SHP77 (cell line): ENCODE data around the gene VRK2.
"Not testable (repeated sequence)": the region's sequence is repeated elsewhere in the genome, so short reads cannot be mapped to it uniquely, and the experiment has no call there.

Experiments used
- DNase-seq, 2 experiments: peaks; one replicate each; lab custom pipeline; 2025; lab: John Stamatoyannopoulos, UW

VRK2 gene

GRCh38 chr2:58158481-58158880 is 111.9 kb downstream of the VRK2 start:
- no peak for DNase-seq

- no peak for DNase-seq
Observed at GRCh38 chr2:58163913-58164312, 117.3 kb downstream of the VRK2 start.

- DNase-seq, result not testable (repeated sequence)
Observed at GRCh38 chr2:58168130-58168529, 121.5 kb downstream of the VRK2 start.

DNA sequence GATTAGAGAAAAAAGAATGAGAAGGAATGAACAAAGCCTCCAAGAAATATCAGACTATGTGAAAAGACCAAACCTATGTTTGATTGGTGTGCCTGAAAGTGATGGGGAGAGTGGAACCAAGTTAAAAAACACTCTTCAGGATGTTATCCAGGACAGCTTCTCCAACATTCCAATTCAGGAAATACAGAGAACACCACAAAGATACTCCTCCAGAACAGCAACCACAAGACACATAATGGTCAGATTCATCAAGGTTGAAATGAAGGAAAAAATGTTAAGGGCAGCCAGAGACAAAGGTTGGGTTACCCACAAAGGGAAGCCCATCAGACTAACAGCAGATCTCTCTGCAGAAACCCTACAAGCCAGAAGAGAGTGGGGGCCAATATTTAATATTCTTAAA is 123.2 kb downstream of the VRK2 start:
- not testable (repeated sequence) for DNase-seq

GRCh38 chr2:58170334-58170933 is 123.8 kb downstream of the VRK2 start:
- not testable (repeated sequence) for DNase-seq

DNA sequence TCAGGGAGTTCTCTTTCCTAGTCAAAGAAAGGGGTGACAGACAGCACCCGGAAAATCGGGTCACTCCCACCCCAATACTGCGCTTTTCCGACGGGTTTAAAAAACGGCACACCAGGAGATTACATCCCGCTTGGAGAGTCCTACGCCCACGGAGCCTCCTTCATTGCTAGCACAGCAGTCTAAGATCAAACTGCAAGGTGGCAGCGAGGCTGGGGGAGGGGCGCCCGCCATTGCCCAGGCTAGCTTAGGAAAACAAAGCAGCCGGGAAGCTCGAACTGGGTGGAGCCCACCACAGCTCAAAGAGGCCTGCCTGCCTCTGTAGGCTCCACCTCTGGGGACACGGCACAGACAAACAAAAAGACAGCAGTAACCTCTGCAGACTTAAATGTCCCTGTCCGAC is 125.2 kb downstream of the VRK2 start:
- not testable (repeated sequence) for DNase-seq

DNA sequence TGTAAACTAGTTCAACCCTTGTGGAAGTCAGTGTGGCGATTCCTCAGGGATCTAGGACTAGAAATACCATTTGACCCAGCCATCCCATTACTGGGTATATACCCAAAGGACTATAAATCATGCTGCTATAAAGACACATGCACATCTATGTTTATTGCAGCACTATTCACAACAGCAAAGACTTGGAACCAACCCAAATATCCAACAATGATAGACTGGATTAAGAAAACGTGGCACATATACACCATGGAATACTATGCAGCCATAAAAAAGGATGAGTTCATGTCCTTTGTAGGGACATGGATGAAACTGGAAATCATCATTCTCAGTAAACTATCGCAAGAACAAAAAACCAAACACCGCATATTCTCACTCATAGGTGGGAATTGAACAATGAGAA is 130.6 kb downstream of the VRK2 start:
- DNase-seq, result not testable (repeated sequence)

- not testable (repeated sequence) for DNase-seq
Observed at GRCh38 chr2:58180175-58180574, 133.6 kb downstream of the VRK2 start.

DNA sequence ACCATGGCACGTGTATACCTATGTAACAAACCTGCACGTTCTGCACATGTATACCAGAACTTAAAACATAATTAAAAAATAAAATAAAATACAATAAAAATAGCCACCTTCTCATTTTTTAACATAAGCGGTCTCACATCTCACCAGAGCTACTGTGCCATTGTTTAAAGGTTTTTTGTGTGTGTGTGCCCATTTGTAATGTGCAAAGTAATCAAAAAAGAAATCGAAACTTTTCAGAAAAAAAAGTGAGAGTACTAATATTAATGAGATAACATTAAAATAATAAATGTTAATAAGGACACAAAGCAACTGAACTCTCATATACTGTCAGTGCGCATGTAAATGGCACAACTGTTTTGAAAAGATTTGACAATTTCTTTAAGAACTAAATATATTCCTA is 134.0 kb downstream of the VRK2 start:
- DNase-seq, result no peak

- no peak for DNase-seq
Observed at GRCh38 chr2:58182527-58182926, 135.9 kb downstream of the VRK2 start.

DNA sequence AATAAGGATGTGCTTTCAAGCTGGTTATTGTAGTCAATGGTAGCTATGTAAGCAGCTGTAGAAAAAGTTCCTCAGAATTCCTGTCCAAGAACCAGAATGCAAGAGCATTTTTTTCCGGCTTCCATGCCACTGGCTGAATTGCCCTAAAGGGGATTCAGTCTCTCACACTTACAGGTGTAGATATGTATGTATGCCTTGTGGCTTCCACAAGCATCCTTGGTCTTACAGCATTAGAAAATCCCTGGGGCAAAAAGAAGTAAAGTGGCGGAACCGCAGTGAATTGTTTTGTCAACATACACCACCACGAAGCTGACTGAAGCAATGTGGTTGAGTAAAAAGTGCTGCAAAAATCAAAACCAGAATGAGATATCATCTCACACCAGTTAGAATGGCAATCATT is 139.9 kb downstream of the VRK2 start:
- DNase-seq, result no peak

DNA sequence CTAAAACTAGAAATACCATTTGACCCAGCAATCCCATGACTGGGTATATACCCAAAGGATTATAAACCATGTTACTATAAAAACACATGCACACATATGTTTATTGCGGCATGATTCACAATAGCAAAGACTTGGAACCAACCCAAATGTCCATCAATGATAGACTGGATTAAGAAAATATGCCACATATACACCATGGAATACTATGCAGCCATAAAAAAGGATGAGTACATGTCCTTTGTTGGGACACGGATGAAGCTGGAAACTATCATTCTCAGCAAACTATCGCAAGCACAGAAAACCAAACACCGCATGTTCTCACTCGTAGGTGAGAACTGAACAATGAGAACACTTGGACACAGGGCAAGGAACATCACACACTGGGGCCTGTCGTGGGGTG is 140.4 kb downstream of the VRK2 start:
- DNase-seq, result not testable (repeated sequence)

GRCh38 chr2:58194458-58194857 is 147.9 kb downstream of the VRK2 start:
- DNase-seq, result peak; percentile 69 to 86

- DNase-seq, result no peak
Observed at GRCh38 chr2:58195662-58196061, 149.1 kb downstream of the VRK2 start.

DNA sequence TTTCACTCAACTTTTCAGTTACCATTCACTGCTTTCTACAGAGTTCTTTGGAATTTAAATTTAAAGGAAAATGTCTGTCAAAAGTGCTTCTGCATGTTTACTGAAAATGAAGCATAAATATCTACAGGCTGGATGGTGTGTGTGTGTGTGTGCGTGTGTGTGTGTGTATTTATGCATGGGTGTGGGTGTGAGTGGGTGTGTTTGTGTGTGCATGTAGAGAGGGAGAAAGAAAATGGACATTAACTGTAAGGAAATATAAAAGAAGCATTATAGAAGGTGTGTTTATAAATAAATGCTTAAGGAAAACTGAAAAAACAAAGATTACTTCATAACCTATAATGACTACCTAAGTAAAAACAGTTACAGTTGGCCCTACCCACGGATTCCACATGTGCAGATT is 151.3 kb downstream of the VRK2 start:
- no peak for DNase-seq

- no peak for DNase-seq
Observed at GRCh38 chr2:58202404-58202803, 155.8 kb downstream of the VRK2 start.

DNA sequence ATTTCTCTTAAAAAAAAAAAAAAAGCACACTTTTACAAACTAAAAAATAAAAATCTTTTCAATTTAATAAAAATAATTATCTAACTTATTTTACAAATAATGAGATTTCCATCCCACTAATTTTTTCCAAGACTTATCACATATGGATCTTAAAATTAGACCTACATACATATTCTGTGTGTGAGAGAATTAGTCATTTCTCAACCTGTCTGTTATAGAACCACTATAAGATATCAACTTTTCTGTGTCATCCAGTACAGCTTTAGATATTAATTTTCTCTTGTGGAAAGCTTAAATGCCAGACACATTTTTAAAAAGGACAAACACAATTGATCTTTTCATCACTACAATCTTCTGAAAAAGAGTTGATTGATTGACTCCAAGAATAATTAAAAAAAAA is 156.4 kb downstream of the VRK2 start:
- no peak for DNase-seq

- peak in 1 of 2 experiments; percentile 12 for DNase-seq
Observed at GRCh38 chr2:58204195-58204959, 157.8 kb downstream of the VRK2 start.

GRCh38 chr2:58206785-58207184 is 160.2 kb downstream of the VRK2 start:
- no peak for DNase-seq

- DNase-seq, result no peak
Observed at GRCh38 chr2:58207189-58207588, 160.6 kb downstream of the VRK2 start.
